HG02763 (cell line): ENCODE results near the gene MIEN1.
"Not testable (repeated sequence)": the region's sequence is repeated elsewhere in the genome, so short reads cannot be mapped to it uniquely, and the experiment has no call there.

Source experiments
- ATAC-seq: cut with Tn5 transposase; IDR thresholded peaks from one replicate; pipeline ENCODE4 v1.9.1; 2021; ENCODE audit warnings: mild to moderate bottlenecking, moderate library complexity; ENCODE audit not compliant: unreplicated experiment

MIEN1 gene

GRCh38 chr17:39730095-39730921 is at the start of gene MIEN1:
Gene MIEN1, minus strand, starts transcription at chr17:39730532. Its CDS starts 37 bp downstream, at chr17:39730495.
- peak; percentile 90 for ATAC-seq

- ATAC-seq: peak; percentile 53
Observed at GRCh38 chr17:39777534-39778365, 47.4 kb upstream of the MIEN1 start.

- no peak for ATAC-seq
Observed at GRCh38 chr17:39776252-39776651, 45.9 kb upstream of the MIEN1 start.

DNA sequence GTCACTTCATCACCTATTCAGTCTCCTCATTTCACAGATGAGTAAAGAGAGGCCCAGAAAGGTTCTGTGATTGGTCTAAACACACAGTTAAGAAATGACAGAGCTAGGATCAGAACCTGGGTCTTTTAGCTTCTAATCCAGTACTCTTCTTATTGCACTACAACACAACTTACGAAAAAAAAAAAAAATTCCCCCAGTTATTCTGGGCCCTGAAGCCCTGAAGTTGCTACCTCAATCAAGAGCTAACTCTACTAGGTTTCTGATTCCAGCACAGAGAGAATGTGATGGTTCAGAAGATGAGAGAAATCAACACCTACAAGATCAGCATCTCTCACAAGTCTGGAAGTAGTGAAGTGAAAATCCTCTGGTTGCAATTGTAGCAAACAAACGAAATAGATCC is 44.7 kb upstream of the MIEN1 start:
- no peak for ATAC-seq

GRCh38 chr17:39774047-39774446 is 43.7 kb upstream of the MIEN1 start:
- no peak for ATAC-seq

GRCh38 chr17:39772987-39773934 is 42.9 kb upstream of the MIEN1 start:
- no peak for ATAC-seq

- ATAC-seq: no peak
Observed at GRCh38 chr17:39772415-39772814, 42.1 kb upstream of the MIEN1 start.

DNA sequence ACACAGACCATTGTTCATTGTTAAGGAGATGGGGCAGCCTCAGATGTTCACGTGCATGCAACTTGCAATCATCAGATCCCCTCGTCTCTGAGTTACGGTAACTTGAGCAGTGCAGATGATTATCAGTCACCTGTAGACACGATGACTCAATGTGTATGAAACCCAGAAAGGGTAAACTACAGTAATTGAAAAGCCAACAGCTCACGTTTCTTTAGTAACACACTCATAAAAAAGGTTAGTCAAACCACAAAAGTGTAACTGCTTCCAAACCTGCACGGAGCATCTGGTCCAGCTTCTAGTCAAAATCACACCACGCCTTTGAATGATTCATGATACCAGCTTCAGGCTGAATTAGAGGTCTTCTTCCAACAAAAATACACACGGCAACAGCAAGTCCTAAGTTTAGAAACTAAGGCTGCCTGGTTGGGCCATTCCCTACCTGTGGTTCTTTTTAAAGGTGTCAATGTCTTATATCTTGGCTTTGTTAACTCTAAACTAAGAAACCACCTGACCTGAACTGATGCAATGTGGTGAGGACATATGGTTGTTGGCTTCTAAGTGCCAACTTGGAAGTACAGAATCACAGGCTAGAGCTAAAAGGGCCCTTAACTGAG is 39.7 kb upstream of the MIEN1 start:
- ATAC-seq: peak; percentile 44

GRCh38 chr17:39767147-39767546 is 36.8 kb upstream of the MIEN1 start:
- no peak for ATAC-seq

GRCh38 chr17:39765766-39766165 is 35.4 kb upstream of the MIEN1 start:
- ATAC-seq: no peak

GRCh38 chr17:39765175-39765574 is 34.8 kb upstream of the MIEN1 start:
- ATAC-seq: no peak

GRCh38 chr17:39764171-39764570 is 33.8 kb upstream of the MIEN1 start:
- ATAC-seq: not testable (repeated sequence)

- no peak for ATAC-seq
Observed at GRCh38 chr17:39763051-39763820, 32.9 kb upstream of the MIEN1 start.

GRCh38 chr17:39761861-39762496 is 31.6 kb upstream of the MIEN1 start:
- no peak for ATAC-seq

GRCh38 chr17:39759204-39759603 is 28.9 kb upstream of the MIEN1 start:
- ATAC-seq: no peak

DNA sequence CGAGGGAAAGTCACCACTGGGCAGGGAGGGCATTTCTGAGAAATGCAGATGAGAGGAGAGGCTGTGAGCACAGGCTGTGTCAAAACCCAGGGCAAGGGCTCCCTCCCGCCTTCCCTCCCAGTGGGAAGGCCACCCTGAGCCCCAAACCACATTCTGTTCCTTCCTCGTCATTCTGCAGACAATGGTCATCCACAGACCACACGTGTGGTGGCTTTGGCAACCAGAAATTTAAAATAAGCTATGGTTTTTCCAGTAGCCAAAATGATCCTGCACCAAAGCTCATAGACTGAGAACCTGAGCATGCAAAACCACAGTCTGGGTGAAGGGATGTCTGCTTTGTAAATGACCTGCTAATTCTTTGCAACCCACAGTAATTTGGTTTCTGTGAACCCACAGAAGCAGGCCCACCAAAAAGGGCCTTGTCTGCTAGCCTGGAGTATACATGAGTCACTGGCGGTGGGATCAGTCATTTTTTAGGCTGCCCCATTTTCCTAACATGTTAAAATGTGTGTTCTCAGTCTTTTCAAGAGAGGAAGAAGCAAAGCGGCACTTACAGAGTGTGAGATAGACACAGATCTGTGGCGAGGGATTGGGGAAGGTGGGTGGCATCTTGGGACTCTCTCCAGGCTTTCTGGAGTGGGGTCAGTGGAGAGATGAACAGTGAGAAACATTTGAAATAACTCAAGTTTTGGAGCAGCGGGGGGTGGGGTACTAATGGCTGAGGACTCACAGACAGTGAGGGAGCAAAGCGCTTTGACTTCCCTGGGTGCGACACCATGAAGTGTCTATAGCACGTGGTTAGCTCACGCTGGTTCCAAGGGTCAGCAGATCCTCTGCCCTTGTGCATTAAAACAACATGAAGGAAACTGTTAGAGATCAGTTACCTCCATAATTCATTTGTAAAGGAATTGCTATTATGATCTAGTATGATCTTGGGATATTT is 27.9 kb upstream of the MIEN1 start:
- no peak for ATAC-seq

DNA sequence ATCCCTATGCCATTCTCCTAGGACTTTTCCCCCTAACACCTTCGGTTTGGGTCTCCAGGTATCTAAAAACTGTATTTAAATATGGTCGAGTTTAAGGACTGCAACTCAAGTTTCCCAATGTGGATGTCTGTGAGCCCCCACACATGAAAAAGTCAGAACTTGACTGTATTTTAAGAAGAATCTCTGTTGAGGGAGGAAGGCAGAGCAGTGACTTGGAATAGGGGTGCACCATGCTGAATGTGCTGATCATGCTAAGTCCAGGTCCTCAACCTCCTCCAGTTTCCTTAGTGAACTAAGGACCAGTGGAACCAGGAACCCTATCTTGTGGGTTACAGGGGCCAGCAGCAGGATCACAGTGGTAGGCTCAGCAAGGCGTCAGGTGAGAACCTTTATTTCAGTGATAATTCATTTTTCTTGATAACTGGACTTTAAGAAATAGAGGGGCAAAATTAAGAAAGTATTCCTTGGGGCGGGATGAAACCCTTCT is 26.9 kb upstream of the MIEN1 start:
- ATAC-seq: no peak
